T-cell (primary cell): ENCODE data around the gene HLA-B. TPM values are rescaled to one million over a fixed set of nuclear protein-coding genes. Genes with fewer than 3 reads are reported as not detected.
A peak's percentile ranks its signal among the peaks of the same experiment; 100 is the strongest.

ENCODE experiments used
- ATAC-seq, 4 experiments: fragments of 200-7000 bp in 3 of 4; fragments of 150-1000 bp in 1 of 4; cut with Tn5 transposase; replicated peaks in 1 of 4; 1 replicate in 3 of 4; 2 replicates in 1 of 4; pipeline ENCODE4 v1.10.0; 2021; ENCODE audit warnings: moderate library complexity in 3 of 4, mild to moderate bottlenecking in 2 of 4, moderate number of reproducible peaks in 1 of 4
- CTCF ChIA-PET, 2 donors: fragments of 300-600 bp; sonication (Branson Sonifier 250); formaldehyde crosslinking; loops; one replicate each; lab custom pipeline; 2022; ENCODE audit warnings: antibody characterized with exemption in 2 of 2; lab: Charles Lee
- POLR2A ChIA-PET, 2 donors: fragments of 300-600 bp; sonication (Branson Sonifier 250); formaldehyde crosslinking; loops; one replicate each; lab custom pipeline; 2022; ENCODE audit warnings: antibody characterized with exemption in 2 of 2; lab: Charles Lee
- DNase-seq, 35 experiments: peaks; one replicate each; pipeline versions ENCODE4 v3.0.0 to v3.0.0-alpha.2; 2013 to 2023
- H3K27ac ChIP-seq: one replicate; pipeline ENCODE4 v1.5.1; 2013; ENCODE audit warnings: low read length
- H3K27me3 ChIP-seq, 2 experiments: replicated peaks in 1 of 2; 1 replicate in 1 of 2; 2 replicates in 1 of 2; pipeline versions ENCODE4 v1.6.1 to v1.7.0; 2013; ENCODE audit warnings: low read length in 1 of 2, mixed read lengths in 1 of 2; ENCODE audit not compliant: control insufficient read depth in 2 of 2, insufficient read depth in 2 of 2; ENCODE audit errors: extremely low read depth in 1 of 2
- H3K36me3 ChIP-seq, 2 donors: 1 replicate in 1 of 2; 2 replicates in 1 of 2; pipeline versions ENCODE4 v1.6.1 to v1.7.0; 2013; ENCODE audit warnings: low read length in 1 of 2; ENCODE audit not compliant: control insufficient read depth in 2 of 2, insufficient read depth in 1 of 2; ENCODE audit errors: extremely low read depth in 1 of 2
- H3K4me1 ChIP-seq, 2 experiments: 1 replicate in 1 of 2; 2 replicates in 1 of 2; pipeline versions ENCODE4 v1.6.1 to v1.7.0; 2013; ENCODE audit warnings: low read length in 2 of 2, mixed read lengths in 1 of 2; ENCODE audit not compliant: insufficient read depth in 2 of 2, control insufficient read depth in 1 of 2; ENCODE audit errors: extremely low read depth in 1 of 2
- H3K4me3 ChIP-seq, 2 donors: 1 replicate in 1 of 2; 2 replicates in 1 of 2; pipeline versions ENCODE4 v1.5.1 to v1.7.0; 2013; ENCODE audit warnings: mild to moderate bottlenecking in 2 of 2, low read length in 1 of 2, moderate library complexity in 1 of 2; ENCODE audit not compliant: control insufficient read depth in 1 of 2; ENCODE audit errors: extremely low read depth in 1 of 2
- H3K9me3 ChIP-seq: 2 replicates; pipeline ENCODE4 v1.7.0; 2013
- H3K27ac Mint-ChIP-seq, 2 donors: one replicate each; pipeline ENCODE4 v1.8.0; 2020 to 2021; ENCODE audit warnings: mild to moderate bottlenecking in 2 of 2, mixed read lengths in 2 of 2
- H3K27me3 Mint-ChIP-seq, 2 donors: one replicate each; pipeline ENCODE4 v1.8.0; 2021 to 2022; ENCODE audit warnings: mixed read lengths in 2 of 2
- H3K36me3 Mint-ChIP-seq: one replicate; pipeline ENCODE4 v1.8.0; 2021; ENCODE audit warnings: mixed read lengths
- H3K4me1 Mint-ChIP-seq, 3 donors: one replicate each; pipeline ENCODE4 v1.8.0; 2020 to 2022; ENCODE audit warnings: mixed read lengths in 3 of 3, mild to moderate bottlenecking in 1 of 3
- H3K4me3 Mint-ChIP-seq, 3 donors: one replicate each; pipeline ENCODE4 v1.8.0; 2020 to 2022; ENCODE audit warnings: mild to moderate bottlenecking in 3 of 3, mixed read lengths in 3 of 3, moderate library complexity in 3 of 3
- H3K9me3 Mint-ChIP-seq, 3 donors: one replicate each; pipeline ENCODE4 v1.8.0; 2020 to 2022; ENCODE audit warnings: mixed read lengths in 3 of 3
- WGBS: methylation state at CpG from one replicate; pipeline ENCODE4 v1.1.5; 2013; ENCODE audit warnings: missing lambda C conversion rate; ENCODE audit not compliant: insufficient coverage; 5-methylcytosine and 5-hydroxymethylcytosine counted together
- total RNA-seq, 35 experiments: library from RNA in 6 of 35; stranded (reverse) in 6 of 35; fragments of 120-200 nt in 1 of 35; gene quantifications; one replicate each; pipeline versions ENCODE4 v1.2.1 to v1.2.4 and lab custom pipeline; 2013 to 2026

The HLA-B gene
- total RNA-seq, 5 donors from 2014 or later (not counting 1 experiment from before 2014, with no cell fraction given) = 6,093 to 7,629 (median 6,896) TPM

GRCh38 chr6:31332637-31333602 lies 24.1 kb downstream of the HLA-B start:
- Histone ChIP-seq H3K27ac (no peak overlapping the region), H3K4me1 (no peaks in the 10 kb centered on the region), H3K9me3 (no peaks in the 10 kb centered on the region), H3K4me3 (no peak overlapping the region), H3K27me3 (no peaks in the 10 kb centered on the region), H3K36me3 (no peaks in the 10 kb centered on the region)
- Mint-ChIP-seq H3K4me1 (peaks cover 10 to 20% (median 16%) of the 10 kb centered on the region in 3 donors), H3K27me3 (peaks cover 0 to 5% of the 10 kb centered on the region in 2 donors), H3K9me3 (peaks cover 12 to 42% (median 17%) of the 10 kb centered on the region in 3 donors), H3K4me3 (no peak overlapping the region), H3K27ac (peak overlapping the region; percentile 3 to 37), H3K36me3 (peaks cover 20% of the 10 kb centered on the region)
- ChIA-PET POLR2A (interaction anchor here in 1 of 2 donors (0.6 kb wide), 1 partner anchor 17 kb away, joined by 3 read pairs; no protein-coding TSS in a partner anchor), CTCF (interaction anchor here in 1 of 2 donors (0.7 kb wide), 1 partner anchor 187 kb away, joined by 3 read pairs; no protein-coding TSS in a partner anchor)
- no CpG with 5 or more reads among the region's 4 CpGs for WGBS
- ATAC-seq (peak; percentile 71 to 95 (median 94)), DNase-seq (peak in 15 of 35 experiments; percentile 20 to 71 (median 40))

GRCh38 chr6:31328355-31328960 lies 28.5 kb downstream of the HLA-B start:
- H3K27me3 Mint-ChIP-seq = peaks cover 0 to 4% of the 10 kb centered on the region in 2 donors
- ChIA-PET CTCF (no interaction called here), POLR2A (no interaction called here)
- H3K9me3 Mint-ChIP-seq = peaks cover 0 to 22% (median 11%) of the 10 kb centered on the region in 3 donors
- WGBS = 17% methylated on average over 1 of the region's 7 CpGs
- no peak for ATAC-seq
- H3K4me3 Mint-ChIP-seq = no peak overlapping the region
- no peak overlapping the region for H3K27ac ChIP-seq
- no peaks in the 10 kb centered on the region for H3K36me3 ChIP-seq
- no peaks in the 10 kb centered on the region for H3K36me3 Mint-ChIP-seq
- H3K4me1 Mint-ChIP-seq = peaks cover 10 to 16% (median 14%) of the 10 kb centered on the region in 3 donors
- no peaks in the 10 kb centered on the region for H3K27me3 ChIP-seq
- no peaks in the 10 kb centered on the region for H3K4me1 ChIP-seq
- no peak overlapping the region for H3K4me3 ChIP-seq
- no peaks in the 10 kb centered on the region for H3K9me3 ChIP-seq
- no peak for DNase-seq
- no peak overlapping the region for H3K27ac Mint-ChIP-seq

GRCh38 chr6:31321820-31322219 lies 35.2 kb downstream of the HLA-B start:
- DNase-seq (no peak), ATAC-seq (no peak)
- H3K27ac ChIP-seq = no peak overlapping the region
- ChIA-PET POLR2A (no interaction called here), CTCF (no interaction called here)
- H3K36me3 Mint-ChIP-seq = no peaks in the 10 kb centered on the region
- no peaks in the 10 kb centered on the region for H3K4me1 ChIP-seq
- H3K4me3 ChIP-seq = no peak overlapping the region
- no peaks in the 10 kb centered on the region for H3K4me1 Mint-ChIP-seq
- H3K4me3 Mint-ChIP-seq = no peak overlapping the region
- peaks cover 0 to 11% (median 0%) of the 10 kb centered on the region in 3 donors for H3K9me3 Mint-ChIP-seq
- H3K36me3 ChIP-seq = no peaks in the 10 kb centered on the region
- no peak overlapping the region for H3K27ac Mint-ChIP-seq
- no peaks in the 10 kb centered on the region for H3K9me3 ChIP-seq
- H3K27me3 Mint-ChIP-seq = peaks cover 19 to 25% of the 10 kb centered on the region in 2 donors
- H3K27me3 ChIP-seq = no peaks in the 10 kb centered on the region

GRCh38 chr6:31321005-31321707 lies 35.8 kb downstream of the HLA-B start:
- no peaks in the 10 kb centered on the region for H3K36me3 ChIP-seq
- no peaks in the 10 kb centered on the region for H3K36me3 Mint-ChIP-seq
- DNase-seq (no peak), ATAC-seq (no peak)
- no CpG with 5 or more reads among the region's 1 CpG for WGBS
- no peak overlapping the region for H3K4me3 Mint-ChIP-seq
- no peaks in the 10 kb centered on the region for H3K27me3 ChIP-seq
- peaks cover 0 to 11% (median 0%) of the 10 kb centered on the region in 3 donors for H3K9me3 Mint-ChIP-seq
- H3K27ac ChIP-seq = no peak overlapping the region
- peaks cover 19 to 28% of the 10 kb centered on the region in 2 donors for H3K27me3 Mint-ChIP-seq
- no peaks in the 10 kb centered on the region for H3K9me3 ChIP-seq
- no peaks in the 10 kb centered on the region for H3K4me1 Mint-ChIP-seq
- no peaks in the 10 kb centered on the region for H3K4me1 ChIP-seq
- POLR2A ChIA-PET = no interaction called here
- CTCF ChIA-PET = no interaction called here
- H3K4me3 ChIP-seq = no peak overlapping the region
- H3K27ac Mint-ChIP-seq = no peak overlapping the region

- H3K27ac Mint-ChIP-seq = no peak overlapping the region
- Histone ChIP-seq H3K27me3 (peaks cover 0 to 2% of the 10 kb centered on the region in 2 experiments), H3K36me3 (no peaks in the 10 kb centered on the region), H3K4me1 (no peaks in the 10 kb centered on the region), H3K27ac (no peak overlapping the region), H3K4me3 (no peak overlapping the region), H3K9me3 (no peaks in the 10 kb centered on the region)
- peaks cover 5 to 31% of the 10 kb centered on the region in 2 donors for H3K27me3 Mint-ChIP-seq
- H3K4me3 Mint-ChIP-seq = no peak overlapping the region
- no peaks in the 10 kb centered on the region for H3K4me1 Mint-ChIP-seq
- no CpG with 5 or more reads among the region's 2 CpGs for WGBS
- CTCF ChIA-PET = no interaction called here
- DNase-seq = no peak
- H3K36me3 Mint-ChIP-seq = no peaks in the 10 kb centered on the region
- POLR2A ChIA-PET = no interaction called here
- no peak for ATAC-seq
- H3K9me3 Mint-ChIP-seq = no peaks in the 10 kb centered on the region
Observed at GRCh38 chr6:31317036-31317435, 39.9 kb downstream of the HLA-B start.

GRCh38 chr6:31309641-31310040 lies 47.3 kb downstream of the HLA-B start:
- Mint-ChIP-seq H3K4me3 (peak overlapping the region; percentile 53 to 84 (median 61)), H3K36me3 (no peaks in the 10 kb centered on the region), H3K27me3 (peaks cover 0 to 9% of the 10 kb centered on the region in 2 donors), H3K9me3 (no peaks in the 10 kb centered on the region), H3K4me1 (peaks cover 5 to 9% (median 7%) of the 10 kb centered on the region in 3 donors), H3K27ac (peak overlapping the region in 1 of 2 donors; percentile 58)
- peaks cover 0 to 13% of the 10 kb centered on the region in 2 experiments for H3K27me3 ChIP-seq
- ATAC-seq (no peak), DNase-seq (no peak)
- no CpG with 5 or more reads among the region's 2 CpGs for WGBS
- POLR2A ChIA-PET = no interaction called here
- no peak overlapping the region for H3K27ac ChIP-seq
- peaks cover 2 to 16% of the 10 kb centered on the region in 2 experiments for H3K4me1 ChIP-seq
- H3K4me3 ChIP-seq = no peak overlapping the region
- CTCF ChIA-PET = interaction anchor here in 1 of 2 donors (0.6 kb wide), 1 partner anchor 103 kb away, joined by 4 read pairs; no protein-coding TSS in a partner anchor
- H3K9me3 ChIP-seq = no peaks in the 10 kb centered on the region
- H3K36me3 ChIP-seq = no peaks in the 10 kb centered on the region
